Trophoblast cell (in vitro differentiated cells and primary cell): Measurements from ENCODE around the gene LAMA3.

Experiments
- DNase-seq, 2 donors: peaks; one replicate each; pipeline ENCODE4 v3.0.0-alpha.2; 2016
- H2AFZ ChIP-seq: 2 replicates; pipeline ENCODE4 v1.6.1; 2013; ENCODE audit warnings: low read length, moderate library complexity, mild to moderate bottlenecking; ENCODE audit not compliant: insufficient read depth, poor library complexity
- H2AK5ac ChIP-seq: 2 replicates; pipeline ENCODE4 v1.6.1; 2013; ENCODE audit warnings: mild to moderate bottlenecking, low read length
- H2BK120ac ChIP-seq: 2 replicates; pipeline ENCODE4 v1.6.1; 2013; ENCODE audit warnings: low read length, mild to moderate bottlenecking, moderate library complexity; ENCODE audit not compliant: insufficient read depth, poor library complexity
- H2BK12ac ChIP-seq: 2 replicates; pipeline ENCODE4 v1.6.1; 2013; ENCODE audit warnings: mild to moderate bottlenecking, low read length, moderate library complexity
- H2BK5ac ChIP-seq: 2 replicates; pipeline ENCODE4 v1.6.1; 2013; ENCODE audit warnings: low read length, low read depth, moderate library complexity, mild to moderate bottlenecking; ENCODE audit not compliant: poor library complexity
- H3K14ac ChIP-seq: 2 replicates; pipeline ENCODE4 v1.6.1; 2013; ENCODE audit warnings: mild to moderate bottlenecking, low read length
- H3K18ac ChIP-seq: 2 replicates; pipeline ENCODE4 v1.6.1; 2013; ENCODE audit warnings: mild to moderate bottlenecking, low read length
- H3K23ac ChIP-seq: 2 replicates; pipeline ENCODE4 v1.6.1; 2013; ENCODE audit warnings: low read length
- H3K27ac ChIP-seq: 2 replicates; pipeline ENCODE4 v1.5.1; 2013; ENCODE audit warnings: low read depth, mild to moderate bottlenecking, inconsistent platforms, low read length, moderate library complexity
- H3K27me3 ChIP-seq: 2 replicates; pipeline ENCODE4 v1.6.1; 2013; ENCODE audit warnings: inconsistent platforms, mild to moderate bottlenecking, low read length, moderate library complexity; ENCODE audit not compliant: insufficient read depth
- H3K36me3 ChIP-seq, 2 experiments: 1 replicate in 1 of 2; 2 replicates in 1 of 2; pipeline ENCODE4 v1.6.1; 2013; ENCODE audit warnings: low read length in 2 of 2, mild to moderate bottlenecking in 2 of 2, moderate library complexity in 1 of 2; ENCODE audit not compliant: insufficient read depth in 2 of 2, control insufficient read depth in 1 of 2
- H3K4ac ChIP-seq: 2 replicates; pipeline ENCODE4 v1.6.1; 2013; ENCODE audit warnings: low read depth, mild to moderate bottlenecking, low read length, moderate library complexity
- H3K4me1 ChIP-seq, 2 experiments: 1 replicate in 1 of 2; 2 replicates in 1 of 2; pipeline ENCODE4 v1.6.1; 2013; ENCODE audit warnings: low read length in 2 of 2, mild to moderate bottlenecking in 2 of 2, moderate library complexity in 1 of 2; ENCODE audit not compliant: insufficient read depth in 2 of 2, control insufficient read depth in 1 of 2
- H3K4me2 ChIP-seq: 2 replicates; pipeline ENCODE4 v1.6.1; 2013; ENCODE audit warnings: inconsistent platforms, mild to moderate bottlenecking, low read length, moderate library complexity
- H3K4me3 ChIP-seq: 2 replicates; pipeline ENCODE4 v1.5.1; 2013; ENCODE audit warnings: mild to moderate bottlenecking, low read depth, low read length, inconsistent platforms
- H3K79me1 ChIP-seq: one replicate; pipeline ENCODE4 v1.6.1; 2013; ENCODE audit warnings: low read length
- H3K79me2 ChIP-seq: 2 replicates; pipeline ENCODE4 v1.6.1; 2013; ENCODE audit warnings: low read length, mild to moderate bottlenecking; ENCODE audit not compliant: control insufficient read depth, insufficient read depth, poor library complexity
- H3K9ac ChIP-seq: 2 replicates; pipeline ENCODE4 v1.6.1; 2013; ENCODE audit warnings: mild to moderate bottlenecking, low read length
- H3K9me3 ChIP-seq: 2 replicates; pipeline ENCODE4 v1.6.1; 2013; ENCODE audit warnings: low read depth, mild to moderate bottlenecking, control low read depth, inconsistent platforms, low read length; ENCODE audit not compliant: insufficient read depth
- H4K12ac ChIP-seq: 2 replicates; pipeline ENCODE4 v1.6.1; 2013; ENCODE audit warnings: low read depth, mild to moderate bottlenecking, low read length, moderate library complexity
- H4K8ac ChIP-seq: 2 replicates; pipeline ENCODE4 v1.6.1; 2013; ENCODE audit warnings: low read depth, mild to moderate bottlenecking, low read length, moderate library complexity
- H4K91ac ChIP-seq: one replicate; pipeline ENCODE4 v1.6.1; 2013; ENCODE audit warnings: low read depth, mild to moderate bottlenecking, low read length, moderate library complexity
- WGBS: extraction: QIAGEN DNeasy Blood & Tissue Kit; methylation state at CpG from one replicate; pipeline ENCODE4 v1.1.7; 2013; ENCODE audit warnings: missing lambda C conversion rate; ENCODE audit not compliant: insufficient read length, insufficient coverage; ENCODE audit errors: extremely low coverage; 5-methylcytosine and 5-hydroxymethylcytosine counted together

LAMA3 gene

GRCh38 chr18:23956483-23956882, 267.2 kb downstream of the LAMA3 start:
- H2AK5ac ChIP-seq = no peak overlapping the region
- no peak overlapping the region for H2AFZ ChIP-seq
- H3K9ac ChIP-seq = no peak overlapping the region
- no peak overlapping the region for H3K4me2 ChIP-seq
- H3K36me3 ChIP-seq = no peaks in the 10 kb centered on the region
- H3K4ac ChIP-seq = no peak overlapping the region
- WGBS = no CpG with 5 or more reads among the region's 5 CpGs
- no peak overlapping the region for H2BK12ac ChIP-seq
- no peak for DNase-seq
- no peak overlapping the region for H3K4me3 ChIP-seq
- no peaks in the 10 kb centered on the region for H3K4me1 ChIP-seq
- no peak overlapping the region for H3K14ac ChIP-seq
- H3K18ac ChIP-seq = no peak overlapping the region
- H3K27me3 ChIP-seq = no peaks in the 10 kb centered on the region
- H2BK120ac ChIP-seq = no peak overlapping the region
- H4K8ac ChIP-seq = no peak overlapping the region
- no peaks in the 10 kb centered on the region for H3K79me1 ChIP-seq
- no peak overlapping the region for H3K23ac ChIP-seq
- H4K91ac ChIP-seq = no peak overlapping the region
- no peak overlapping the region for H2BK5ac ChIP-seq
- peaks cover under 1% of the 10 kb centered on the region for H3K9me3 ChIP-seq
- no peak overlapping the region for H3K27ac ChIP-seq
- no peak overlapping the region for H4K12ac ChIP-seq
- no peaks in the 10 kb centered on the region for H3K79me2 ChIP-seq

DNA sequence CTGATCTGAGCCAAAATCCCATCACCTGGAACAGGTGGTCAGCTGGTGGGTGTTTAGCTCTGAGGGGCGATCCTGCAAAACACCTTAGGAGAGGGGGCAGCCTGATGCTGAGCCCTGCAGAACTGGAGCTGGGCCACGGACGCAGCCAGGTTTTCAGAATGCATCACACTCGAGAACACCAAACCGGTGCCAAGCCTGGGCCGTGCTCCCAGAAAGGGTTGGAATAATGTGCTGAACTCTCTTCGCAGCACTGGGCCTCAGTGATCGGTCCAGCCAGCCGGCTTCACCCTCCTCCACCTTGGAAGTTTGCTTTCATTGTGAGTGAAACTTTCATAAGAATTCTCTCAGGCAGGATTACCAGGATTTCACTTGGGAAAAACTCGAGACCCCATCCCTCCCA, 268.8 kb downstream of the LAMA3 start:
- Histone ChIP-seq H2BK120ac (no peak overlapping the region), H3K36me3 (no peaks in the 10 kb centered on the region), H3K9ac (peak overlapping the region; percentile 12), H4K8ac (no peak overlapping the region), H3K27me3 (no peaks in the 10 kb centered on the region), H3K79me2 (no peaks in the 10 kb centered on the region), H3K79me1 (no peaks in the 10 kb centered on the region), H3K27ac (no peak overlapping the region), H3K9me3 (no peaks in the 10 kb centered on the region), H4K12ac (no peak overlapping the region), H3K14ac (no peak overlapping the region), H2BK5ac (no peak overlapping the region), H2AFZ (no peak overlapping the region), H3K4me1 (no peaks in the 10 kb centered on the region), H3K4ac (no peak overlapping the region), H3K4me3 (no peak overlapping the region), H2AK5ac (no peak overlapping the region), H2BK12ac (no peak overlapping the region), H4K91ac (no peak overlapping the region), H3K23ac (no peak overlapping the region), H3K18ac (no peak overlapping the region), H3K4me2 (no peak overlapping the region)
- DNase-seq = no peak
- WGBS = no CpG with 5 or more reads among the region's 10 CpGs

DNA sequence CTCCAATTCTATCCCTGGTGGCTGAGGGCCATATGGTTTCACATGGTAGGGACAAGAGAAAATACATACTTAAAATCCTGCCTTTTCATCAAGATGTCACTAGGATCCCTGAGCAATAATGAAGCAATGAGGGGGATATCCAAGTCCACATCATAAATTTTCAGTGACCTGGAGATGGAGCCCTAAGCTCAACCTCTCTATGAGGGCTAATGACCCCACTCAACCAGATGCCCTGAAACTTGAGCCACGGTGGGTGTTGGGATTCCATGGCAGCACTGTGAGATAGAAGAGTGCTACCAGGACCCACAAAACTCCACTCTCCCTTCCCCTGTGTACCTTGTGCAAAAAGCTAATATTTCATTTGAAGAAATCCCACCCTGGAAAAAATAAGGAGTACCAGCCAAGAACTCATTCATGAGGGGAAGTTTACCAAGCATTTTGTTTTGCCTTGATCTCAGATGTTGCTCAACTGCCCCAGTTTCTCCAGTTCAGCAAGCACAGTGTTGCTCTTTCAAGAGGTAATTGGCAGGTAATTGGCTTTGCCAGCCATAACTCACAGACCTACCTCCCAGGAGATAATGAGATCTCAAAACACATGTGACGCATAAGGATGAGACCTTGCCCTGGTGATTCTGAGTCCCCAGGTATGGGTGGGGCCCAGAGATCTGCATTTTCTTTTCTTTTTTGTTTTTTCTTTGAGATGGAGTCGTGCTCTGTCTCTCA, 274.4 kb downstream of the LAMA3 start:
- no peaks in the 10 kb centered on the region for H3K79me1 ChIP-seq
- no peak overlapping the region for H4K12ac ChIP-seq
- no peak overlapping the region for H3K27ac ChIP-seq
- no peak overlapping the region for H4K91ac ChIP-seq
- no peak overlapping the region for H3K4me2 ChIP-seq
- no peak overlapping the region for H3K14ac ChIP-seq
- peaks cover 0 to 2% of the 10 kb centered on the region in 2 experiments for H3K4me1 ChIP-seq
- DNase-seq = no peak
- H3K79me2 ChIP-seq = peaks cover 2% of the 10 kb centered on the region
- no peak overlapping the region for H2AK5ac ChIP-seq
- H3K23ac ChIP-seq = no peak overlapping the region
- H3K9ac ChIP-seq = no peak overlapping the region
- WGBS = no CpG with 5 or more reads among the region's 3 CpGs
- H3K4me3 ChIP-seq = no peak overlapping the region
- no peak overlapping the region for H2AFZ ChIP-seq
- H3K27me3 ChIP-seq = no peaks in the 10 kb centered on the region
- H3K9me3 ChIP-seq = peaks cover 1% of the 10 kb centered on the region
- no peak overlapping the region for H3K18ac ChIP-seq
- H4K8ac ChIP-seq = no peak overlapping the region
- H3K36me3 ChIP-seq = no peaks in the 10 kb centered on the region
- no peak overlapping the region for H2BK120ac ChIP-seq
- no peak overlapping the region for H2BK12ac ChIP-seq
- H2BK5ac ChIP-seq = no peak overlapping the region
- H3K4ac ChIP-seq = no peak overlapping the region

- Histone ChIP-seq H2AFZ (no peak overlapping the region), H2BK12ac (no peak overlapping the region), H2BK120ac (peak overlapping the region; percentile 53), H3K9me3 (peaks cover 1% of the 10 kb centered on the region), H3K36me3 (no peaks in the 10 kb centered on the region), H2BK5ac (no peak overlapping the region), H3K14ac (no peak overlapping the region), H3K79me2 (peaks cover 2% of the 10 kb centered on the region), H3K4me3 (peak overlapping the region; percentile 28), H2AK5ac (no peak overlapping the region), H4K12ac (no peak overlapping the region), H4K91ac (no peak overlapping the region), H3K18ac (no peak overlapping the region), H3K23ac (no peak overlapping the region), H3K4ac (no peak overlapping the region), H3K27ac (no peak overlapping the region), H3K27me3 (no peaks in the 10 kb centered on the region), H3K4me2 (no peak overlapping the region), H4K8ac (peak overlapping the region; percentile 59), H3K4me1 (peaks cover 0 to 2% of the 10 kb centered on the region in 2 experiments), H3K9ac (no peak overlapping the region), H3K79me1 (no peaks in the 10 kb centered on the region)
- WGBS = no CpG with 5 or more reads among the region's 11 CpGs
- DNase-seq = peak in 1 of 2 donors; percentile 21
These were observed 275.3 kb downstream of the LAMA3 start for GRCh38 chr18:23964282-23965238.
